Duodenal mucosa (tissue), 2 donors: ENCODE measurements around the gene MFRP.

Experiments used
- H3K27ac ChIP-seq: one replicate; pipeline ENCODE4 v1.7.0; 2013; ENCODE audit warnings: low read depth, low read length
- H3K27me3 ChIP-seq, 2 donors: one replicate each; pipeline ENCODE4 v1.7.0; 2013; ENCODE audit warnings: low read length in 2 of 2, control low read depth in 1 of 2; ENCODE audit not compliant: insufficient read depth in 2 of 2, control insufficient read depth in 1 of 2
- H3K36me3 ChIP-seq, 2 donors: one replicate each; pipeline ENCODE4 v1.7.0; 2013; ENCODE audit warnings: low read length in 2 of 2, control low read depth in 1 of 2; ENCODE audit not compliant: insufficient read depth in 2 of 2, control insufficient read depth in 1 of 2
- H3K4me1 ChIP-seq, 2 donors: one replicate each; pipeline ENCODE4 v1.7.0; 2013; ENCODE audit warnings: low read length in 2 of 2, control low read depth in 1 of 2; ENCODE audit not compliant: insufficient read depth in 2 of 2, control insufficient read depth in 1 of 2
- H3K4me3 ChIP-seq, 2 donors: one replicate each; pipeline ENCODE4 v1.7.0; 2013; ENCODE audit warnings: low read length in 2 of 2, low read depth in 1 of 2
- H3K9ac ChIP-seq, 2 donors: one replicate each; pipeline ENCODE4 v1.7.0; 2013; ENCODE audit warnings: low read length in 2 of 2, low read depth in 1 of 2
- H3K9me3 ChIP-seq, 2 donors: one replicate each; pipeline ENCODE4 v1.7.0; 2013; ENCODE audit warnings: low read length in 2 of 2, control low read depth in 1 of 2; ENCODE audit not compliant: control insufficient read depth in 1 of 2

MFRP gene

GRCh38 chr11:119290894-119291497, 55.5 kb downstream of the MFRP start:
- no peaks in the 10 kb centered on the region for H3K4me1 ChIP-seq
- no peak overlapping the region for H3K9ac ChIP-seq
- no peak overlapping the region for H3K27ac ChIP-seq
- H3K4me3 ChIP-seq: no peak overlapping the region
- peaks cover 0 to 6% of the 10 kb centered on the region in 2 donors for H3K9me3 ChIP-seq
- H3K36me3 ChIP-seq: peaks cover 18 to 43% of the 10 kb centered on the region in 2 donors
- H3K27me3 ChIP-seq: no peaks in the 10 kb centered on the region
